Measurements from ENCODE around the gene TREX2. TPM values are rescaled to one million over a fixed set of nuclear protein-coding genes. Genes with fewer than 3 reads are reported as not detected.

TREX2 gene
- total and polyA plus RNA-seq, 2 of the 4 experiments (the other 2 are of a cell fraction), result 0.36 to 0.84 TPM

DNA sequence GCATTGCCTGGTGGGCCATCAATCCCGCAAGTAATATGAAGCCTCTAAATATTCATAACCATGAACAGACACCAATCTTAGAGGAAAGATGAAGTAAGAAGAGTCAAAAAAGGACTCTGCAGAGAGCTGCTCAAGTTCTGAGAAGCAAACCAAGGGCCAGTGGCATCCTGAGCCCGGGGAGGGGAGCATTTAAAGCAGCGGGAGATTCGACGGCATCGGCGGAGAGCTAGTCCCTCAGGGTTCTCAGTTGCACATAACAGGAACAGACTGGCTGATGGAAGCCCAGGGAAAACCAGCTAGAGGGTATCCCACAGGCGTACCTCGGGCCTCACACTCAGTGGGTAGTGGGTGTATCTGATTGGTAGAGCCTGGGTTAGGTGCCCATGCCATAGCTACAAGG lies 39.8 kb downstream of the TREX2 start:
- H2BK5ac ChIP-seq (ENCODE audit: low read depth, low read length, poor library complexity, severe bottlenecking), result no peak overlapping the region
- H3K4ac ChIP-seq (ENCODE audit: low read depth, low read length), result no peak overlapping the region
- H3K4me2 ChIP-seq (ENCODE audit: low read depth, low read length), result no peak overlapping the region
- WGBS, 2 experiments (ENCODE audit: extremely low coverage in 2 of 2, insufficient read length in 1 of 2), result 100% methylated on average over 2 of the region's 9 CpGs; no CpG with 5 or more reads in 1 of the 2 experiments
- dilution Hi-C loops (cut with HindIII; ENCODE audit: low sequenced_read_pairs, unreplicated experiment) (no loop called here), intact Hi-C loops (cut with micrococcal nuclease) (no loop called here), in situ Hi-C loops (cut with MboI; ENCODE audit: low sequenced_read_pairs) (loop anchor here (25.0 kb wide), 1 partner anchor 219 kb away; the partner anchor contains the start of gene MAGEA1)
- no peaks in the 10 kb centered on the region for H4K20me1 ChIP-seq (ENCODE audit: insufficient read depth, low read length)
- H2AK5ac ChIP-seq (ENCODE audit: low read depth, low read length), result no peak overlapping the region
- no peak overlapping the region for H3K27ac ChIP-seq (ENCODE audit: insufficient read depth, low read length)
- no peak overlapping the region for H3K9ac ChIP-seq (ENCODE audit: low read depth, low read length)
- H2BK15ac ChIP-seq (ENCODE audit: low read depth, low read length), result no peak overlapping the region
- H3K56ac ChIP-seq (ENCODE audit: extremely low read depth, insufficient read depth, low read length), result no peak overlapping the region
- H3K23ac ChIP-seq (ENCODE audit: low read depth, low read length), result no peak overlapping the region
- H2BK120ac ChIP-seq (ENCODE audit: low read depth, low read length), result no peak overlapping the region
- POLR2A ChIA-PET (ENCODE audit: unreplicated experiment), result no interaction called here
- no peaks in the 10 kb centered on the region for H3K4me1 ChIP-seq (ENCODE audit: control insufficient read depth, insufficient read depth, low read length)
- H3K79me1 ChIP-seq (ENCODE audit: low read depth in 1 of 2, low read length in 2 of 2), result no peaks in the 10 kb centered on the region
- no peaks in the 10 kb centered on the region for H3K36me3 ChIP-seq (ENCODE audit: control insufficient read depth, insufficient read depth, low read length)
- H4K8ac ChIP-seq (ENCODE audit: low read depth in 2 of 2, low read length in 2 of 2), result no peak overlapping the region
- no peaks in the 10 kb centered on the region for H3K9me1 ChIP-seq (ENCODE audit: insufficient read depth, low read length)
- TF ChIP-seq MAZ (IDR thresholded peaks at IDR 0.05; ENCODE audit: borderline replicate concordance, low read depth, low read length) (no peak), RFX5 (IDR thresholded peaks at IDR 0.05; ENCODE audit: low read depth, low read length) (no peak)
- TF ChIP-seq, protein P1, sequence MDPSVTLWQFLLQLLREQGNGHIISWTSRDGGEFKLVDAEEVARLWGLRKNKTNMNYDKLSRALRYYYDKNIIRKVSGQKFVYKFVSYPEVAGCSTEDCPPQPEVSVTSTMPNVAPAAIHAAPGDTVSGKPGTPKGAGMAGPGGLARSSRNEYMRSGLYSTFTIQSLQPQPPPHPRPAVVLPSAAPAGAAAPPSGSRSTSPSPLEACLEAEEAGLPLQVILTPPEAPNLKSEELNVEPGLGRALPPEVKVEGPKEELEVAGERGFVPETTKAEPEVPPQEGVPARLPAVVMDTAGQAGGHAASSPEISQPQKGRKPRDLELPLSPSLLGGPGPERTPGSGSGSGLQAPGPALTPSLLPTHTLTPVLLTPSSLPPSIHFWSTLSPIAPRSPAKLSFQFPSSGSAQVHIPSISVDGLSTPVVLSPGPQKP (IDR thresholded peaks at IDR 0.05; ENCODE audit: borderline replicate concordance, low read depth, low read length), result no peak
- peaks cover 5% of the 10 kb centered on the region; the same call in 1 of the 2 replicates for H3K27me3 ChIP-seq (ENCODE audit: control insufficient read depth, insufficient read depth, low read length)
- H2BK20ac ChIP-seq (ENCODE audit: low read depth, low read length), result no peak overlapping the region
- no peak overlapping the region for H3K18ac ChIP-seq (ENCODE audit: low read depth, low read length)
- CTCF ChIA-PET, result interaction anchor here (0.6 kb wide), 1 partner anchor 14 kb away, joined by 3 read pairs; no protein-coding TSS in a partner anchor
- no peak overlapping the region for H4K5ac ChIP-seq (ENCODE audit: low read depth, low read length)
- H3K4me3 ChIP-seq (ENCODE audit: insufficient read depth, low read depth, low read length), result no peak overlapping the region
- H2AFZ ChIP-seq (replicated peaks; ENCODE audit: low read length, poor library complexity), result no peak overlapping the region
- no peak overlapping the region for H2AK9ac ChIP-seq (replicated peaks; ENCODE audit: low read depth, low read length, poor library complexity)
- H4K91ac ChIP-seq (ENCODE audit: insufficient read depth, low read depth, low read length), result no peak overlapping the region
- BruUV-seq (replicated peaks), result no TSS peak
- H3K9me3 ChIP-seq (ENCODE audit: control insufficient read depth, insufficient read depth, low read length), result no peaks in the 10 kb centered on the region; the same call in 1 of the 2 replicates
- H3K14ac ChIP-seq (replicated peaks; ENCODE audit: low read depth, low read length), result no peak overlapping the region
- ATAC-seq (ENCODE audit: low read depth) (no peak), DNase-seq (no peak)

All from IMR-90 (cell line).